Caco-2 (cell line): ENCODE results near the gene RYK. TPM values are rescaled to one million over a fixed set of nuclear protein-coding genes. Genes with fewer than 3 reads are reported as not detected.

ENCODE experiments used
- BruUV-seq: library from RNA; stranded (reverse); fragments of 400-500 nt; replicated peaks from 2 replicates; lab custom pipeline; 2021; lab: Mats Ljungman, UMichigan
- CTCF ChIA-PET: fragments of 300-600 bp; sonication (Branson Sonifier 250); formaldehyde crosslinking; loops from one replicate; lab custom pipeline; 2022; ENCODE audit warnings: antibody characterized with exemption; lab: Charles Lee
- POLR2A ChIA-PET: fragments of 300-600 bp; sonication (Branson Sonifier 250); formaldehyde crosslinking; loops from one replicate; lab custom pipeline; 2022; ENCODE audit warnings: antibody characterized with exemption; lab: Charles Lee
- DNase-seq, 2 experiments: peaks; one replicate each; pipeline versions ENCODE4 v3.0.0 to v3.0.0-alpha.2; 2020 to 2022
- H3K27me3 ChIP-seq: replicated peaks from 2 replicates; pipeline ENCODE4 v1.6.0; 2011; ENCODE audit warnings: low read length; ENCODE audit not compliant: control insufficient read depth, insufficient read depth
- H3K36me3 ChIP-seq: 2 replicates; pipeline ENCODE4 v1.5.1; 2011; ENCODE audit warnings: low read length; ENCODE audit not compliant: control insufficient read depth, insufficient read depth
- H3K4me1 ChIP-seq: fragments of 250-450 bp; sonication (Bioruptor Pico); 2 replicates; pipeline ENCODE4 v1.5.1; 2020; ENCODE audit warnings: mild to moderate bottlenecking
- H3K4me3 ChIP-seq: 2 replicates; pipeline ENCODE4 v1.5.1; 2011; ENCODE audit warnings: low read depth, mild to moderate bottlenecking, control low read depth, low read length
- H3K9me3 ChIP-seq: fragments of 250-450 bp; sonication (Bioruptor Pico); 2 replicates; pipeline ENCODE4 v1.5.1; 2020; ENCODE audit warnings: mild to moderate bottlenecking, moderate library complexity
- H3K27ac Mint-ChIP-seq: one replicate; pipeline ENCODE4 v1.8.0; 2022; ENCODE audit warnings: mixed read lengths; ENCODE audit not compliant: unreplicated experiment
- H3K27me3 Mint-ChIP-seq: one replicate; pipeline ENCODE4 v1.8.0; 2022; ENCODE audit warnings: mixed read lengths; ENCODE audit not compliant: insufficient read depth, unreplicated experiment
- H3K36me3 Mint-ChIP-seq: one replicate; pipeline ENCODE4 v1.8.0; 2022; ENCODE audit warnings: mild to moderate bottlenecking, mixed read lengths; ENCODE audit not compliant: insufficient read depth, unreplicated experiment
- H3K4me1 Mint-ChIP-seq: one replicate; pipeline ENCODE4 v1.8.0; 2022; ENCODE audit warnings: low read depth, mixed read lengths; ENCODE audit not compliant: unreplicated experiment
- H3K4me3 Mint-ChIP-seq: one replicate; pipeline ENCODE4 v1.8.0; 2022; ENCODE audit warnings: mild to moderate bottlenecking, moderate library complexity, mixed read lengths; ENCODE audit not compliant: unreplicated experiment
- H3K9me3 Mint-ChIP-seq: one replicate; pipeline ENCODE4 v1.8.0; 2022; ENCODE audit warnings: mixed read lengths; ENCODE audit not compliant: unreplicated experiment
- CTCF ChIP-seq, 2 experiments: fragments of 200-600 bp in 1 of 2; IDR thresholded peaks; 1 replicate in 1 of 2; 2 replicates in 1 of 2; pipeline versions ENCODE4 v1.5.1 to v1.8.0; 2011 to 2022; ENCODE audit warnings: antibody characterized with exemption in 1 of 2, control low read depth in 1 of 2, inconsistent platforms in 1 of 2, low read depth in 1 of 2, low read length in 1 of 2, mild to moderate bottlenecking in 1 of 2, moderate library complexity in 1 of 2; ENCODE audit not compliant: insufficient read depth in 1 of 2, severe bottlenecking in 1 of 2, unreplicated experiment in 1 of 2
- intact Hi-C: fragments of 100-400 bp; cut with micrococcal nuclease; formaldehyde crosslinking; loops from one replicate; pipeline ENCODE4 v1.10.0; 2022; ENCODE audit not compliant: unreplicated experiment
- total RNA-seq: library from RNA; stranded (reverse); gene quantifications from 2 replicates; pipeline ENCODE4 v1.2.3, GENCODE V29; 2022

Gene RYK
- total RNA-seq, 1 experiment from 2014 or later = 102 TPM

GRCh38 chr3:134274571-134274970 is 23.9 kb upstream of the RYK start:
- no peak overlapping the region for H3K4me3 Mint-ChIP-seq

GRCh38 chr3:134267996-134268395 is 17.3 kb upstream of the RYK start:
- BruUV-seq = no TSS peak
- intact Hi-C loops = no loop called here
- H3K4me1 Mint-ChIP-seq = no peaks in the 10 kb centered on the region
- H3K9me3 Mint-ChIP-seq = no peaks in the 10 kb centered on the region
- Histone ChIP-seq H3K9me3 (no peaks in the 10 kb centered on the region), H3K4me3 (no peak overlapping the region), H3K36me3 (no peaks in the 10 kb centered on the region), H3K27me3 (no peaks in the 10 kb centered on the region), H3K4me1 (no peaks in the 10 kb centered on the region)
- CTCF ChIA-PET = no interaction called here
- POLR2A ChIA-PET = no interaction called here
- no peaks in the 10 kb centered on the region for H3K27me3 Mint-ChIP-seq
- no peak for TF ChIP-seq CTCF (IDR thresholded peaks at IDR 0.05; ENCODE audit: insufficient read depth in 1 of 2, low read depth in 1 of 2, low read length in 1 of 2, severe bottlenecking in 1 of 2, unreplicated experiment in 1 of 2)
- H3K36me3 Mint-ChIP-seq = no peaks in the 10 kb centered on the region
- no peak overlapping the region for H3K27ac Mint-ChIP-seq
- DNase-seq = no peak
- no peak overlapping the region for H3K4me3 Mint-ChIP-seq

More at GRCh38 chr3:134274571-134274970, 23.9 kb upstream of the RYK start:
- Histone ChIP-seq H3K9me3 (no peaks in the 10 kb centered on the region), H3K4me1 (peaks cover 9% of the 10 kb centered on the region; the same call in 1 of the 2 replicates), H3K27me3 (no peaks in the 10 kb centered on the region), H3K36me3 (no peaks in the 10 kb centered on the region), H3K4me3 (no peak overlapping the region)
- Mint-ChIP-seq H3K9me3 (peaks cover 11% of the 10 kb centered on the region), H3K27ac (no peak overlapping the region), H3K36me3 (no peaks in the 10 kb centered on the region), H3K4me1 (peaks cover 9% of the 10 kb centered on the region), H3K27me3 (no peaks in the 10 kb centered on the region)
- DNase-seq = no peak
- TF ChIP-seq CTCF (IDR thresholded peaks at IDR 0.05; ENCODE audit: insufficient read depth in 1 of 2, low read depth in 1 of 2, low read length in 1 of 2, severe bottlenecking in 1 of 2, unreplicated experiment in 1 of 2) = no peak
- intact Hi-C loops = no loop called here
- BruUV-seq = no TSS peak
- POLR2A ChIA-PET = no interaction called here
- CTCF ChIA-PET = no interaction called here

- no TSS peak for BruUV-seq
- CTCF ChIA-PET = interaction anchor here (1.3 kb wide), 1 partner anchor 49 kb away, joined by 4 read pairs; no protein-coding TSS in a partner anchor
- Mint-ChIP-seq H3K4me1 (peaks cover 26% of the 10 kb centered on the region), H3K9me3 (no peaks in the 10 kb centered on the region), H3K36me3 (no peaks in the 10 kb centered on the region), H3K27me3 (no peaks in the 10 kb centered on the region), H3K27ac (no peak overlapping the region), H3K4me3 (no peak overlapping the region)
- POLR2A ChIA-PET = no interaction called here
- H3K4me3 ChIP-seq = no peak overlapping the region
- intact Hi-C loops = no loop called here
- DNase-seq = no peak
- H3K27me3 ChIP-seq = no peaks in the 10 kb centered on the region
- no peaks in the 10 kb centered on the region for H3K36me3 ChIP-seq
- no peak for TF ChIP-seq CTCF (IDR thresholded peaks at IDR 0.05; ENCODE audit: insufficient read depth in 1 of 2, low read depth in 1 of 2, low read length in 1 of 2, severe bottlenecking in 1 of 2, unreplicated experiment in 1 of 2)
- no peaks in the 10 kb centered on the region for H3K9me3 ChIP-seq
- H3K4me1 ChIP-seq = no peaks in the 10 kb centered on the region; the same call in 1 of the 2 replicates
Measured at GRCh38 chr3:134260987-134261386, 10.3 kb upstream of the RYK start.
